GM18909 (cell line): Measurements from ENCODE around the gene SCMH1.
"Not testable (repeated sequence)": the region's sequence is repeated elsewhere in the genome, so short reads cannot be mapped to it uniquely, and the experiment has no call there.

Source experiments
- ATAC-seq: cut with Tn5 transposase; IDR thresholded peaks from one replicate; pipeline ENCODE4 v1.9.1; 2021; ENCODE audit warnings: mild to moderate bottlenecking; ENCODE audit not compliant: unreplicated experiment, poor library complexity

Gene SCMH1

GRCh38 chr1:41218152-41218551, 24.0 kb downstream of the SCMH1 start:
- ATAC-seq: no peak

- ATAC-seq: no peak
Measured at GRCh38 chr1:41217441-41217840, 24.7 kb downstream of the SCMH1 start.

GRCh38 chr1:41215623-41216022, 26.5 kb downstream of the SCMH1 start:
- no peak for ATAC-seq

GRCh38 chr1:41213341-41213740, 28.8 kb downstream of the SCMH1 start:
- no peak for ATAC-seq

GRCh38 chr1:41211608-41212007, 30.5 kb downstream of the SCMH1 start:
- not testable (repeated sequence) for ATAC-seq

- ATAC-seq: not testable (repeated sequence)
Measured at GRCh38 chr1:41207053-41207452, 35.1 kb downstream of the SCMH1 start.

GRCh38 chr1:41200728-41201127, 41.4 kb downstream of the SCMH1 start:
- ATAC-seq: no peak

GRCh38 chr1:41199375-41199774, 42.7 kb downstream of the SCMH1 start:
- ATAC-seq: no peak

GRCh38 chr1:41192456-41193178, 49.5 kb downstream of the SCMH1 start:
- ATAC-seq: no peak

GRCh38 chr1:41184446-41184845, 57.7 kb downstream of the SCMH1 start:
- no peak for ATAC-seq

GRCh38 chr1:41178230-41178629, 63.9 kb downstream of the SCMH1 start:
- ATAC-seq: not testable (repeated sequence)

- no peak for ATAC-seq
Measured at GRCh38 chr1:41175546-41175945, 66.6 kb downstream of the SCMH1 start.

- no peak for ATAC-seq
Measured at GRCh38 chr1:41174170-41174569, 67.9 kb downstream of the SCMH1 start.

GRCh38 chr1:41173651-41174050, 68.5 kb downstream of the SCMH1 start:
- no peak for ATAC-seq

GRCh38 chr1:41171266-41171874, 70.7 kb downstream of the SCMH1 start:
- ATAC-seq: no peak

- no peak for ATAC-seq
Measured at GRCh38 chr1:41169799-41170180, 72.3 kb downstream of the SCMH1 start.

GRCh38 chr1:41169066-41169798, 72.9 kb downstream of the SCMH1 start:
- ATAC-seq: no peak

GRCh38 chr1:41167667-41168066, 74.4 kb downstream of the SCMH1 start:
- ATAC-seq: no peak

- ATAC-seq: no peak
Measured at GRCh38 chr1:41164727-41165126, 77.4 kb downstream of the SCMH1 start.

- no peak for ATAC-seq
Measured at GRCh38 chr1:41162441-41162840, 79.7 kb downstream of the SCMH1 start.

- no peak for ATAC-seq
Measured at GRCh38 chr1:41161846-41162245, 80.3 kb downstream of the SCMH1 start.
